ENCODE measurements around the gene S100A11.

Gene S100A11

GRCh38 chr1:152005360-152005912 lies 31.4 kb downstream of the S100A11 start:
- H3K27ac Mint-ChIP-seq = no peak overlapping the region
- H3K4me1 Mint-ChIP-seq = peaks cover 10% of the 10 kb centered on the region
- H3K27me3 Mint-ChIP-seq = peaks cover 55% of the 10 kb centered on the region
- DNase-seq = no peak
- H3K9me3 Mint-ChIP-seq = no peaks in the 10 kb centered on the region
- H3K4me3 Mint-ChIP-seq = no peak overlapping the region
- H3K36me3 Mint-ChIP-seq = no peaks in the 10 kb centered on the region
- CTCF ChIA-PET = interaction anchor here (0.9 to 11.0 kb wide), 5 partner anchors 8 to 116 kb away, joined by 3 to 208 read pairs (median 89); no protein-coding TSS in a partner anchor

DNA sequence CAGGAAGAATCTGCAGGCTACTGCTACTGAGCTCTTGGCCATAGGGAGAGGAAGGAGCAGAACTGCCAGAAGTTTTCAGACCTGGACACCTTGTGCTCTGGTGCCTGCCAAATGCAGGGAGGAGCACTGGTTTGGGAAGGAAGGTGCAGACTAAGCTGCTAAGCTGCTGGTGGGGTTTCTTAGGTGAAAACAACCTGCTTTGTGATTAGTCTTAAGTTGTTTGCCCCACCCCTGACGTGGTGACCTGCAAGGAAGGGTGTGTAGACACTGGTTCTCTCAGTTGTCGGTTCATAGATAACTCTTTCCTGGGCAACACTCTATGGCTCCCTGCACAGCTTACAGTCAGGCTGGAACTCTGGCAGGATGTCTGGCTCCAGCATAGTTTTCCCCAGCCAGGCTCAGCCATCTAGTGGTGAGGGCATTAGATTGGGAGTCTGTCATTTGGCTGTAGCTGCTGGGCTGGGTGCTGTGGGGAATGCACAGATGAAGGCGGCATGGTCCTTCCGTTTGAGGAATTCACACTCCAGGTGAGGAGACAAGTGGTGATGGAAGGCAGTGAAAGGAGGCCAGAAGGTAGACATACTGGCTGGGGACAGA lies 32.9 kb downstream of the S100A11 start:
- Mint-ChIP-seq H3K4me1 (peaks cover 10% of the 10 kb centered on the region), H3K27ac (no peak overlapping the region), H3K9me3 (no peaks in the 10 kb centered on the region), H3K36me3 (no peaks in the 10 kb centered on the region), H3K4me3 (no peak overlapping the region), H3K27me3 (peaks cover 60% of the 10 kb centered on the region)
- no peak for DNase-seq
- CTCF ChIA-PET = interaction anchor here (1.0 to 11.0 kb wide), 9 partner anchors 10 to 180 kb away, joined by 3 to 208 read pairs (median 27); no protein-coding TSS in a partner anchor

GRCh38 chr1:152002960-152003359 lies 33.8 kb downstream of the S100A11 start:
- Mint-ChIP-seq H3K36me3 (no peaks in the 10 kb centered on the region), H3K27ac (no peak overlapping the region), H3K4me1 (peaks cover 10% of the 10 kb centered on the region), H3K9me3 (no peaks in the 10 kb centered on the region), H3K4me3 (no peak overlapping the region), H3K27me3 (peaks cover 65% of the 10 kb centered on the region)
- CTCF ChIA-PET = interaction anchor here (0.7 to 11.0 kb wide), 11 partner anchors 11 to 181 kb away, joined by 3 to 208 read pairs (median 5); no protein-coding TSS in a partner anchor
- no peak for DNase-seq

GRCh38 chr1:152001631-152002584 lies 34.9 kb downstream of the S100A11 start:
- Mint-ChIP-seq H3K4me3 (no peak overlapping the region), H3K9me3 (no peaks in the 10 kb centered on the region), H3K36me3 (no peaks in the 10 kb centered on the region), H3K27me3 (peaks cover 62% of the 10 kb centered on the region), H3K4me1 (peaks cover 10% of the 10 kb centered on the region), H3K27ac (no peak overlapping the region)
- CTCF ChIA-PET = interaction anchor here (0.7 to 11.0 kb wide), 33 partner anchors 12 to 457 kb away, joined by 3 to 208 read pairs (median 5); partner anchors contain the start of gene MRPL9
- peak; percentile 88 for DNase-seq

DNA sequence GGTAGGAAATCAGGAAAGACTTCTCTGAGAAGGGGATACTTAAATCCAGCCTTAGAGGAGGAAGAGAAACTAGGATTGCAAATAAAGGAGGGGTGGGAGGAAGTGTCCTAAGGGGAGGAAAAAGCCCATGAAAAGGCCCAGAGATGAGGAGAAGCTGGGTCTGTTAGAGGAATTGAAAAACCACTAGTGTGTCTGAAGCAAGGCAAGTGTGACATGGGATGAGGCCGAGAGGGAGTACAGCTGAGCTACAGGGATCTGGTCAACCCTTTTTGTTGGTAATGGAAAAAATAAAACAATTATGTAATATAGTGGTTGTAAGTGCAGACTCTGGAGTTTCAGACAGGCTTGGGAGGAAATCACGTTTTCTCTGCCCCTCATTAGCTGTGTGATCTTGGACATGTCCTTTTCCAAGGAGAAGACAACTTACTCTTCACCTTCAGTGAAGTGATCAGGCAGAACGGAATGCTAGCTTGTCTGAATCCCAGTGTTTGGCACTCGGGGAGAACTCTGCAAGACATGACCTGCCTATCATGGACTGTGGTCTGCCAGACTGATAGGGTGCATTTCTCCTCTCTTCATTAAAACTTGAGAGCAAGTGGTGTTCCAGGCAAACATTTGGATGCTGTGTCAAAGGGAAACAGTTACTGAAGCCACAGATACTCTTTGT lies 35.7 kb downstream of the S100A11 start:
- H3K4me1 Mint-ChIP-seq = peaks cover 10% of the 10 kb centered on the region
- H3K4me3 Mint-ChIP-seq = no peak overlapping the region
- no peak overlapping the region for H3K27ac Mint-ChIP-seq
- peaks cover 56% of the 10 kb centered on the region for H3K27me3 Mint-ChIP-seq
- CTCF ChIA-PET = interaction anchor here (0.7 to 11.0 kb wide), 35 partner anchors 9 to 458 kb away, joined by 3 to 208 read pairs (median 6); partner anchors contain the start of genes MRPL9 and THEM4
- DNase-seq = no peak
- H3K36me3 Mint-ChIP-seq = no peaks in the 10 kb centered on the region
- no peaks in the 10 kb centered on the region for H3K9me3 Mint-ChIP-seq

DNA sequence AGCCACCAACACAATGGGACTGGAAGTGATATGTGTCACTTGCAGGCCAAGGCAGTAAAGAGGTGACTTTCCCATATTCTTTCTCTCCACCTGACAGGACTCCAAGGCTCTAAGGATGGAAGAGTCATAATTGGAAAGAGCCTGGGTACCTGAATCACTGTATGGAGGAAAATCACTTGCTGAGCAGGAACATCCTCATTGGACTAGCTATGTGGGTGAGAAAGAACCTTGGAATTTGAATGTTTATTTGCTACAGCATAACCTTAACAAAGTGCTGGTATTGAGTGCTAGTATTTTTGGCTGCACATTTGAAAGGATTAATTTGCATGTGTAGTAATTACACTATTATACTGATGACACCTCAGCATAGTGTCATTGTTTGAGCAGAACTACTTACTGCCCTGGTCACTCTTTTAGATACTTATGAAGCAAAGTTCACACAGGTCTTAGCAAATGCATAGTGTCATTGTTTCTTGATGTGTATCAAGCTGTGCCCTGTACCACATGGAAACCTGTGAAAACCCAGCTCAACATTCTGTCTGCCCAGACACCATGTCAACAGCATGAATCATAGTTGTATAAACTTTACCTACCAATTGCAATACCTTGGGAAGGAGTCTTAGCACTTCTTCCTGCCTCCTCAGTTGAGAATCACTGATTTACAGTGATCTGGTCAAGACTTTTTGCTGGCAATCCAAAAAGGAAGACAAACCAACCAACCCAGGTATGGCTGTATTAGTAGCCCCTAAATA lies 38.0 kb downstream of the S100A11 start:
- peaks cover 15% of the 10 kb centered on the region for H3K4me1 Mint-ChIP-seq
- H3K36me3 Mint-ChIP-seq = no peaks in the 10 kb centered on the region
- no peak overlapping the region for H3K4me3 Mint-ChIP-seq
- no peak overlapping the region for H3K27ac Mint-ChIP-seq
- CTCF ChIA-PET = interaction anchor here (0.6 to 11.0 kb wide), 19 partner anchors 9 to 143 kb away, joined by 3 to 208 read pairs (median 7); partner anchors contain the start of gene THEM4
- DNase-seq = no peak
- H3K27me3 Mint-ChIP-seq = peaks cover 43% of the 10 kb centered on the region
- no peaks in the 10 kb centered on the region for H3K9me3 Mint-ChIP-seq

GRCh38 chr1:151997284-151997570 lies 39.6 kb downstream of the S100A11 start:
- H3K36me3 Mint-ChIP-seq = peaks cover 8% of the 10 kb centered on the region
- H3K4me3 Mint-ChIP-seq = no peak overlapping the region
- peaks cover 19% of the 10 kb centered on the region for H3K4me1 Mint-ChIP-seq
- H3K27ac Mint-ChIP-seq = no peak overlapping the region
- H3K27me3 Mint-ChIP-seq = peaks cover 33% of the 10 kb centered on the region
- CTCF ChIA-PET = interaction anchor here (1.3 to 11.0 kb wide), 7 partner anchors 16 to 108 kb away, joined by 4 to 208 read pairs (median 83); no protein-coding TSS in a partner anchor
- no peaks in the 10 kb centered on the region for H3K9me3 Mint-ChIP-seq
- DNase-seq = no peak

DNA sequence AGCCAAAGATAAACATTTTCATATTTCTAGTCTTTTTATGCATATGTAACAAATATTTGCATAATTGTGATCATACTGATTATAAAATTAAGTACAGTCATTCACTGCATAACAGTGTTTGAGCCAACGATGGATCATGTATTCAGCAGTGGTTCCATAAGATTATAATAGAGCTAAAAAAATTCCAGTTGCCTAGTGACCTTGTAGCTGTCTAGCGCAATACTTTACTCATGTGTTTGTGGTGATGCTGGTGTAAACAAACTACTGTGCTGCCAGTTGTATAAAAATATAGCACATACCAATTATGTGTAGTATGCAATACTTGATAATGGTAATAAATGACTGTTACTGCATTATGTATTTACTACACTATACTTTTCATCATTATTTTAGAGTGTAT lies 41.0 kb downstream of the S100A11 start:
- no peak overlapping the region for H3K27ac Mint-ChIP-seq
- no peak for DNase-seq
- peaks cover 33% of the 10 kb centered on the region for H3K4me1 Mint-ChIP-seq
- H3K4me3 Mint-ChIP-seq = no peak overlapping the region
- no peaks in the 10 kb centered on the region for H3K9me3 Mint-ChIP-seq
- peaks cover 21% of the 10 kb centered on the region for H3K36me3 Mint-ChIP-seq
- H3K27me3 Mint-ChIP-seq = peaks cover 22% of the 10 kb centered on the region
- CTCF ChIA-PET = interaction anchor here (0.7 to 11.0 kb wide), 8 partner anchors 9 to 108 kb away, joined by 3 to 181 read pairs (median 4); no protein-coding TSS in a partner anchor

DNA sequence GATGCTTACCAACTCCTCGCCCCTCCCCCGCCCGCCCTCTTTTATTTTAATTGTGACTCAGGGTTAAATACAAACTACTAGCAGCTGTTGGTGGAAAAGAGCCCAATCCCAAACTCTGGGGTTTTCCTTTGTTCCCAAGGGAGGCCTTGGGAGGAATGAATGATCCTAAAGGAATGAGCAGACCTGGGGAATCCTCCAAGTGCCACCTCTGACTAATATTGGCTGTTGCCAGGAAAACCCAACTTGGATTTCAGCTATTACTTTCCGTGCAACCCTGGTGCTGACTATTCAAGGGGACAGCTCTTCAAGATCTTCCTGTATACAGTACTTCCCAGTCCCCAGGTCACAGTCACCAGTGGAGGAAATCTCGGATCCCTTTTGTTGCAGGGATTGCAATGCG lies 41.8 kb downstream of the S100A11 start:
- CTCF ChIA-PET = interaction anchor here (2.0 to 11.0 kb wide), 3 partner anchors 12 to 58 kb away, joined by 6 to 181 read pairs (median 104); no protein-coding TSS in a partner anchor
- H3K9me3 Mint-ChIP-seq = no peaks in the 10 kb centered on the region
- H3K4me3 Mint-ChIP-seq = peak overlapping the region; percentile 24
- DNase-seq = no peak
- H3K27me3 Mint-ChIP-seq = peaks cover 15% of the 10 kb centered on the region
- peaks cover 25% of the 10 kb centered on the region for H3K36me3 Mint-ChIP-seq
- H3K27ac Mint-ChIP-seq = peak overlapping the region; percentile 62
- peaks cover 39% of the 10 kb centered on the region for H3K4me1 Mint-ChIP-seq

- Mint-ChIP-seq H3K4me1 (peaks cover 50% of the 10 kb centered on the region), H3K27me3 (peaks cover 8% of the 10 kb centered on the region), H3K9me3 (no peaks in the 10 kb centered on the region), H3K27ac (peak within 1 kb of the TSS; percentile 97), H3K4me3 (peak within 1 kb of the TSS; percentile 93), H3K36me3 (peaks cover 27% of the 10 kb centered on the region)
- CTCF ChIA-PET = interaction anchor here (1.1 to 7.9 kb wide), 3 partner anchors 10 to 64 kb away, joined by 3 to 104 read pairs (median 3); no protein-coding TSS in a partner anchor
- DNase-seq = peak; percentile 89
These were observed 42.9 kb downstream of the S100A11 start, which contains the start of gene S100A10 for GRCh38 chr1:151993734-151994496. S100A10 (minus strand) TSS chr1:151993859; CDS start chr1:151986230, 7,629 bp downstream.

- CTCF ChIA-PET = interaction anchor here (1.1 to 7.9 kb wide), 3 partner anchors 9 to 63 kb away, joined by 3 to 104 read pairs (median 3); no protein-coding TSS in a partner anchor
- peak; percentile 60 for DNase-seq
- peak overlapping the region; percentile 93 for H3K4me3 Mint-ChIP-seq
- H3K4me1 Mint-ChIP-seq = peaks cover 57% of the 10 kb centered on the region
- no peaks in the 10 kb centered on the region for H3K9me3 Mint-ChIP-seq
- peaks cover 5% of the 10 kb centered on the region for H3K27me3 Mint-ChIP-seq
- peak overlapping the region; percentile 97 for H3K27ac Mint-ChIP-seq
- peaks cover 31% of the 10 kb centered on the region for H3K36me3 Mint-ChIP-seq
These were observed 43.6 kb downstream of the S100A11 start for GRCh38 chr1:151993084-151993733.
